Stimulated activated CD4-positive, alpha-beta T cell treated with anti-CD3 and anti-CD28 coated beads, Interleukin-15, amount 100 ng/mL, for 48 hours (primary cell): ENCODE data around the gene SP6.
A peak's percentile ranks its signal among the peaks of the same experiment; 100 is the strongest.

Experiments used
- DNase-seq, 2 donors: peaks; one replicate each; pipeline ENCODE4 v3.0.0-alpha.2; 2020; ENCODE audit warnings: low read depth in 2 of 2

The SP6 gene

DNA sequence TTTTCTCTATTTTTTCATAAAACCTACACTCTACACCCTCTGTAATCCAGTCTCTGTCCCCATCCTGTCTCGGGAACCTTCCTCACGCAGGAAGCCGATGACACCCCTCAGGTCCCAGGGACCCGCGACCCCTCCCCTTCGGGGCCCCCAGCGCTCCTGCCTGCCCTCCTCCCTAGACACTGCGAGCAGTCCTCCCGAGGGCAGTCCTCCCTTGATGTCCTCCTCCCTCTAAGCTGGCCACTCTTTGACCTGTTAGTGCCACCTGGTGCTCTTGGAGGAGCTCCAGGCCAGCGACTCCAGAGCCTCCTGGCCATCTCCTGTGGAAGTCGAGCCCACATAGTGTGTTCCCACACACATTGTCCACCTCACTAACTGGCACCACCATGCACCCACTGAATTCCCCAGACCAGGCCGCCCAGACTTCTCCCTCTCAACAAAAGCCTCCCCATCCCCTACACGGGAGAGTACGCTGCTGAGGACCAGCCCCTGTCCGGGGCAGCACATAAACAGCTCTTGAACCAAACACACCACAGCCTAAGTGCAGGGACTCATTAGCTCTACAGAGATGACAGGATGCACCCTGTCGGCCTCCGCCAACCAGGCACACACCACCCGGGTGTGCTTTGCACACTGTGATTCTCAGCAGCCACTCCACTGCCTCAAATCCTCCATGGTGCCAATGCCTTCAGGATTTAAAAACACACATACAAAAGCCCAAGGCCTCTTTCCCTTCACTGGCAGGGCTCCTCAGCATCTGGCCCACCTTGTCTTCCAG, 38.6 kb downstream of the SP6 start:
- DNase-seq: no peak

- DNase-seq: no peak
These were observed 39.3 kb downstream of the SP6 start for GRCh38 chr17:47811709-47812108.

- DNase-seq: no peak
These were observed 39.9 kb downstream of the SP6 start for GRCh38 chr17:47810901-47811635.

GRCh38 chr17:47810200-47810821, 40.7 kb downstream of the SP6 start:
- DNase-seq: no peak

DNA sequence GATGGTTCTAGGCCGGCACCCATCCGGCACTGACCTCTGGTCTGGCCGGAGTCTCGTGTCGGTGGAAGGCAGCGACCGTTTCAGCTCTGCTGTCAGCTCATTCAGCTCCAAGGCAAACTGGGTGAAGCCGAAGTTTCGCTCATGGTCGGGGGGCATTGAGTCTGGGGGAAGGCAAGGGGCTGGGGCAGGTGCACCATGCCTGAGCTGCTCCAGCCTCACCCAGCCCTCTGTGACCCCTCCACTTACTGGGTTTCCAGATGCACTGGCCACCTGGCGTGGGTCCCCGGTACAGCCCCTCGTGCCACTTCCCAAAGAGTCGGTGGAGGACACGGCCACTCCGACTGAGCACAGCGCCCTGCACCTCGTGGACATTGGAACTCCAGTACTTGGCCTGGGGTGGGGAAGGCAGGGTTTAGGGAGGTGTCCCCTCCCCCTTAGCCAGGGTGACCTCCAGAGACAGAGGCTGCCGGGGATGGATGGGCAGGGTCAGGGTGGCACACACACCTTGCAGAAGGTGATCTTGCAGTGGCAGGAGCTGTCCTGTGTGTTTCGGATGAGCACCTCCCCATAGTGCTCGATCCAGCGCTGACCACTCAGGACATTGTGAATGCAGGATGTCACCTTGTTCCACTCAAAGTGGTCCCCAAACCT, 42.0 kb downstream of the SP6 start:
- no peak for DNase-seq

DNA sequence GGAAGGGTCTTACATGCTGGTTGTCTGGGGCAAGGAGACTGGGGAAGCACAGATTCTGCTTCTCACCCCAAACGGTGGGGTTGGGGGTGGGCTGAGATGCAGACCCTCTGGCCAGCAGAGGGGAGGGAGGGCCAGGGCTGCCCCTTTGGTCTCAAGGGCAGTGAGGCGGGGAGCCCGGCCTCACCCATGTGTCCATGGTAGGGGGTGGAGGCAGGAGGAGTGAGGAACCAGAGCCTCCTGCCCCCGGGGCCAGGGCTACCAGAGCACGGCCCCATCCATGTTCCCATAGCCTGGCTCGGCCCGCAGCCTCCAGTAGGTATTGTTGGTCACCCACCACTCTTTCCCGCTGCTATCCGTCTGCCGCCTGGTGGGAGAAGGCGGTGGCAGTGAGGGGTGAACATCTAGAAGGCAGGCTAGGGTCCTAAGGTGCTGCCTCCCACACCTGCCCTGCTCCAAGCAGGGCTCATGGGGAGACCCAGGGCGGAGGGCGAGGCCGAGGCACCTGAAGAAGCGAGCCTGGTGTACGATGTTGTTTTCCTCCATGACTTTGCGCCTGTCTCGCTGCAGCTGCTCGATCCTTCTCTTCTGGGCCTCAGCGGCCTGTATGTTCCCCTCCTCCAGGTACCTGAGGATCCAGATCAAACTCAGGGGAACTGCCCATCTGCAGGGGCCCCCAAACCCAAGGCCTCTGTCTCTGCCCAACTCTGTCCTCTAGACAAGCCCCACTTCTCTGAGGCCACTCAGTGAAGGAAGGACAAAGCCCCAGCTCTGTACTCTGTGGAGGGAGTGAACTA, 42.7 kb downstream of the SP6 start:
- no peak for DNase-seq

- DNase-seq: no peak
These were observed 43.5 kb downstream of the SP6 start for GRCh38 chr17:47807421-47807820.

DNA sequence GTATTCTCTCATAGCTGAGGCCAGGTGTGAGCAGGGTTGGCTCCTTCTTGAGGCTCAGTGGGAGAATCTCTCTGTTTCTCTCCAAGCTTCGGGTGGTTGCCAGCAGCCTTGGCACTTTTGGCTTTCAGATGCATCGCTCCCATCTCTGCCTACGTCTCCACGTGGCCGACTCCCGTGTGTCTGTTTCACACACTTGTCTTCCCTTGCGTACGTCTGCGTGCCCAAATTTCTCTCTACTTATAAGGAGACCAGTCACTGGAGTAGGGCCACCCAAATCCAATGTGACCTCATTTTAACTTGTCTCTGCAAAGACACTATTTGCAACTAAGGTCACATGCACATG, 44.1 kb downstream of the SP6 start:
- no peak for DNase-seq

GRCh38 chr17:47806026-47806912, 44.7 kb downstream of the SP6 start:
- no peak for DNase-seq

DNA sequence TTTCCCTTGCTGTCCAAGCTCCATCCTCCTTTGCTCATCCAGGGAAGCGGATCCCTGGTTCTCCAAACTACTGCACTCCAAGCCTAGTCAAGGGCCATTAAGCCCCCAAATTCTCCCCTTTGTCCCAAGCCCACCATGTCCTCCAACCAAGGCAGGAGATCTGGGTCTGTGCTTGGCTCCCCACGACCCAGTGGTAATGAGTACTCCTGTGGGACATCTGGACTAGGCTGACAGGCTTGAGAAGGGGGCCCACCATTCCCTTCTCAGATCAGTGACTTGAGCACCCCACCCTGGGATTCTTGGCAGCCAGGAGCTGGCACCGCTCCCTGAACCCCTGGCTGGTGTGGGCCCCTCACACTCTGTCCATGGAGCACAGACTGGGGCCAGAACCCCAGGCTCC, 46.5 kb downstream of the SP6 start:
- no peak for DNase-seq

DNA sequence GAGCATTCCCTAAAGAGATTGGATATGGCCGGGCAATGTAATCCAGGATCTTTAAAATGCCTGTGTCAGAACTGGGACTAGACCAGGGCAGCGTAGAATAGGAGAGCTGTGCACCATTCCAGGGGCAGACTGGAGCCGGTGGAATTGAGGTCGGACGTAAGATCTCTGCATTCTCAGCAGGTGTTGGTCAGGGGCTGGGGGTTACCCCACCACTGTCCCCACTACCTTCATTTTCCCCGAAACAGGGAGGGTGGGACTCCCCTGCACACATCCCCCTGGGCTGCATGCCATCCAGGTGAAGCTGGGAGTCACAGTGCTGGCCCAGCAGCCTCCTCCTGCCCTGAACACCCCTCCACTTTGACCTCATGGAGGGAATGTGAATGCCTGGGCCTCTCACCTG, 47.2 kb downstream of the SP6 start:
- DNase-seq: no peak

DNA sequence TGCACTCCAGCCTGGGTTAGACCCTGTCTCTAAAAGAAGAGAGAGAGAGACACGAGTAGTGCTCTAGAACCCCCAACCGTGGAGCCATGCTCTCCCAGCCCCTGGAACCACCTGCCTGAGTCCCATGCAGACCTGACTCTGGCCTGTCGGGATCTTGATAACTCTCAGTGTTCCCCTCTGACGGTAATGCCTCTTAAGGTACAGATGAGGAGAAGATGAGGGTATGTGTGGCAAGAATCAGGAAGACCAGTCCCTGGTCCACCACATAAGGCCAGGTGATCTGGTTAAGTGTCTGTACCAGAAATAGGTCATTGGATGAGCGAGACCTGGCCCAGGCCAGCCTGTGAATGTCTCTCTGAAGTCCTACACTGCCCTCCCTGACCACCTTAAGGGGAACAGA, 47.8 kb downstream of the SP6 start:
- DNase-seq: no peak

DNA sequence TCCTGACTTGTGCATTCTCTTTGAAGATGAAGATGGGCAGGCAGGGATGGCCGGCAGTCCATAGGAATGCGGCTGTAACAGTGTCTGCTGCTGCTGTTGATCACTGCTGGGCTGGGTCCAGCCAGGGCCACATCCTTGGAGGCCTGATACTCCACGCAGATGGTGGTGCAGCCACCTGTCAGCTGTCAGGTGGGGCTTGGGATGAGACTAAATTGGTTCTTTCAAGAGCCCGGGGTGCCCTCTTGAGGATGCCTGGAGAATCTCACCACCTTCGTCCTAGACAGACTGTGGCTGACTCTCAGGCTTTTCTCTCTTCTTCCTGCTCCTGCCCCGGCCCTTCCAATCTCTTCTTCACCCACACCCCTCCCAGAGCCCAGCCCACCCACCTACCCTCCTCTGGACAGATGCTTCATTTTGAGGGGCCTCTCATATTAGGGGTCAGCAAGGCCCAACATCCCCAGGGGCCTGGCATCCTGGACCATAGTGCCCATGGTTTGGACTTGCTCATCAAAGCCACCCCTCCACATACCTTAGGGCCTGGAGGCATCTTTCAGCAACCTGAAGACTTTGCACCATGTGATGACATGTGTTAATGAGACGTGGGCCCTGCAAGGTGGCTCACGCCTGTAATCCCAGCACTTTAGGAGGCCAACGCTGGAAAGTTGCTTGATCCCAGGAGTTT, 48.5 kb downstream of the SP6 start:
- peak; percentile 24 to 59 for DNase-seq

- DNase-seq: no peak
These were observed 49.1 kb downstream of the SP6 start for GRCh38 chr17:47801906-47802305.

DNA sequence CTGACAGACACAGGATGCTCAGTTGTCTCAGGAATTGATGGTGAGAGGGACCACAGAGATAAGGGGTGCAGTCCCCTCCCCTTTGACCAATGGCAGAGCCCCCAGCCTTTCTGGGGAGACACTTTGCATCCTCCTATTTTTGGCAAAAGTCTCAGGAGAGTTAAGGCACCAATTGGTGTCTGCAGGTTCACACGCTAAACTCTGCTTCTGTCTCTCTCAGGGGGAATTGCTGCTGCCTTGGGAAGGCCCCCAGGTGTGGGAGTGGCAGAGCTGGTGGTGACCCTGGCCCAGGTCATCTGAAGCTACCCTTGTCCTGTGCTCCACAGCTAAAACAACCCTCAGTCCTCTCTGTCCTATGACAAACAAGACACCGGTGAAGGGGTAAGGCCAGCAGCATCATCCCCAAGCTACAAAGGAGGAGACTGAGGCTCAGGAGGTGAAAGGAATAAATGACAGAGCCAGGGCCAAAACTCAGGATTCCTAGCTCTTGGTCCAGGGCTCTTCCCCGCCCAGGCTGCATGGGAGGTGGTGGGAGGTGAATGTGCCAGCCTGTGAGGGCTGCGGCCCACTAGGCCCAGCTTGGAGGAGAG, 49.7 kb downstream of the SP6 start:
- no peak for DNase-seq

GRCh38 chr17:47800686-47801085, 50.3 kb downstream of the SP6 start:
- no peak for DNase-seq

DNA sequence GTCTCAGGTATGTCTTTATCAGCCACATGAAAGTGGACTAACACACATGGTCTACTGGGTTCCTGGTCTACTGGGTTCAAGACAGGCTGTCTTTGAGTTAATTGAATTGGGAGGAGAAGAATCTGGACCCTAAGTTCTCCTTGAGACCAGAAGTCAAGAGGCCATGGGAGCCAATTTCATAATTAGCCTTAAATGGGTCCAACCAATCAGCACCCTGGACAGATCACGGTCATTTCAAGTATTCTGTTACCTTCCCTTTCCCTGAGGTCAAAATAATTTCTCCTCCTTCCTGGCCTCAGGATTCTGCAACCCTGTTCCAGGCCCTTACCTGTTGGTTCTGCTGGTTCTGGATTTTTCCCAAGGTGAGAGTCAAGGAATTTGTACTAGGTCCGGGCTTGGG, 53.2 kb downstream of the SP6 start:
- DNase-seq: no peak
